HG02610 (cell line): ENCODE measurements around the gene CFAP20.
A peak's percentile ranks its signal among the peaks of the same experiment; 100 is the strongest.

Experiments
- ATAC-seq: cut with Tn5 transposase; IDR thresholded peaks from one replicate; pipeline ENCODE4 v1.9.1; 2021; ENCODE audit warnings: mild to moderate bottlenecking, moderate library complexity; ENCODE audit not compliant: unreplicated experiment

The CFAP20 gene

DNA sequence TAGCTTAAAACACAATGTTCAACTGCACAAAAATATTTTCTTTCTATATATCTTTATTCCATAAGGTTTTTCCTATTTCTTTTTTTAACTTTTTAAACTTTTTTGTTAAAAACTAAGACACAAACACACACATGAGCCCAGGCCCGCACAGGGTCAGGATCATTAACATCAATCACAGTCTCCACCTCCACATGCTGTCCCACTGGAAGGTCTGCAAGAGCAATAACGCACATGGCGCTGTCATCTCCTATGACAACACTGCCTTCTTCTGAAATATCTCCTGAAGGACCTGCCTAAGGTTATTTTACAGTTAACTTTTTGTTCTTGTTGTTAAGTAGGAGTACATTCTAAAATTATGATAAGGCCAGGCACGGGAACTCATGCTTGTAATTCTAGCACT is 4.1 kb downstream of the CFAP20 start:
- no peak for ATAC-seq

DNA sequence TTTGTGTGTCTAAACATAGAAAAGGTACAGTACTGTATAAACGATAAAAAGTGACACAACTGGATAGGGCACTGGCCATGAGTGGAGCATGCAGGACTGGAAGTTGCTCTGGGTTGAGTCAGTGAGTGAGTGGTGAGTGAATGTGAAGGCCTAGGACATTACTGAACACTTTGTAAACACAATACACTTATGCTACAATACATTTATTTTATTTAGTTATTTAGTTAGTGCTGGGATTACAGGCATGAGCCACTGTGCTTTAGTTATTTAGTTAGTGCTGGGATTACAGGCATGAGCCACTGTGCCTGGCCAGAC is 4.6 kb downstream of the CFAP20 start:
- no peak for ATAC-seq

DNA sequence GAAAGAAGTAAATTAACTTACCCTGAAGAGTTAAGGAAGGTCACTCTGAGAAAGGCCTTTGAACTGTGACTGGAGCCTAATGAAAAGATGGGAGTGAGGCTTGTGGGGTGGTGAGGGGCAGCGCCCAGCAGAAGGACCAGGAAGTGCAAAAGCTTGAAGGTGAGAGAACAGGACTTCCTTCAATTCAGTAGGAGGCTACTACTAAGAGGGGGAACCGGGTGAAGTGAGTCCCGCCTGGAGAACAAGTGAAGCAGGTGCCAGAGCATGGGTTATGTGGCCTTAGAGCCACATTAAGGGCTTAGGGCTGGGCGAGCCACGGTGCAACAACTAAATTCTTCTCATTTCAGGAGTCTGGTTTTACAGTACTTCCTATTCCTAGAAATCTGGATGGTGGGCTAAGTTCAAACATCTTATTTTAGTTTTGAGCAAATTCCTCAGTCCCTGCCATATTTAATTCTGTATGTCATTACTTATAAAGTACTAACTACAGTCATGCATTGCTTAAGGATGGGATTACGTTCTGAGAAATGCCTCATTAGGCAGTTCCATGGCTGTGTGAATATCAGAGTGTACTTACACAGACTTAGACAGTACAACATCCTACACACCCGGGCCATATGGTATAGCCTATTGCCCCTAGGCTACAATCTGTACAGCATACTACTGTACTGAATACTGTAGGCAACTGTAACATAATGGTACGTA is 5.1 kb downstream of the CFAP20 start:
- ATAC-seq = no peak

DNA sequence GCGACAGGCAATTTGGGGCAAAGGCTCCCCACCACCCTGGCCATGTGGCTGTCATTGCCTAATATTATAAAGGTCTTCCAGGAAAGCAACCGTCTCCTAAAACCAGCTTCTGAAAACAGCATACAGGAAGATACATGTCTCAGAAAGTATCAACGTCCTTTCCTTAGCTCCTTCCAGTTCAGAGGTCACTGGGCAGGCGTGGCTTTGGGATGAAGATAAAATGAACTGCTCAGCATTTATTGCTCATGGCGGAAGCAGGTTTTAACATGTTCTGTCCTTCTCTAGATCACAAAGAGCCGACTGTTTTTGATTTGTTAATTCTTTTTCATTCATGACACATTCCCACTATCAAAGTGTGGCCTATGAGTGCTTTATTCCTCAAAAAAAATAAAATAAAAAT is 8.0 kb downstream of the CFAP20 start:
- ATAC-seq = no peak

DNA sequence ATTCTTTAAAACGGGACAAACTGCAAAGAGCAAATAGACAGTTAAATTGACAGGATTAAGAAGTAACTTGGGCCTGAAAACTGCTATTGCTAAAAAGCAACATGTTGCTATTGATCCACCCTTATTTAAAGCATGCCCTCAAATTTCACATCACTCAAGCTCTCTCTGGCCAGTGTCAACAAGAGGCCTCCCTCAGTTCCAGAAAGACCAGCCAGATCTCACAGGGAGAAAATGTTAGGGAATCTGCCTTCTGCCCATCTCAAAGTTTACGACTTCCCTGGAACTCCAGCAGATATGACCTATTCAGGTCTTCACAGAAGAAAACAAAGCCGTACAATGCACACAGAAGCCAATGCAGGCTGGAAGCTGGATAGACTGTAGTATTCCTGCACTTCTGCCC is 8.9 kb downstream of the CFAP20 start:
- no peak for ATAC-seq

DNA sequence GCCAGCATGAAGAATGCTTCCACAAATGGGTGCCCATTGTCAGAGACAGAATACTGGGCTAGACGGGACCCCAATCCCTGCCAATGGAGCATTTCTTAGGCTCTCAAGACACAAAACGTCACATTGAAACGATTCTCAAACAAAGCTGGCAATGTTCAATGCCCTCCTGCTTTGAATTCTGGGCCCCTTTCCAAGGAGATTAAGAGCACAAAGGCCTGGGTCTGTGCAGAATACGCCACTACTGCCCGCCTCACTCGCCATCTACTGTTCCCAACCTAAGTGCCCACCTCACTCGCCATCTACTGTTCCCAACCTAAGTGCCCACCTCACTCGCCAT is 9.7 kb downstream of the CFAP20 start:
- no peak for ATAC-seq

DNA sequence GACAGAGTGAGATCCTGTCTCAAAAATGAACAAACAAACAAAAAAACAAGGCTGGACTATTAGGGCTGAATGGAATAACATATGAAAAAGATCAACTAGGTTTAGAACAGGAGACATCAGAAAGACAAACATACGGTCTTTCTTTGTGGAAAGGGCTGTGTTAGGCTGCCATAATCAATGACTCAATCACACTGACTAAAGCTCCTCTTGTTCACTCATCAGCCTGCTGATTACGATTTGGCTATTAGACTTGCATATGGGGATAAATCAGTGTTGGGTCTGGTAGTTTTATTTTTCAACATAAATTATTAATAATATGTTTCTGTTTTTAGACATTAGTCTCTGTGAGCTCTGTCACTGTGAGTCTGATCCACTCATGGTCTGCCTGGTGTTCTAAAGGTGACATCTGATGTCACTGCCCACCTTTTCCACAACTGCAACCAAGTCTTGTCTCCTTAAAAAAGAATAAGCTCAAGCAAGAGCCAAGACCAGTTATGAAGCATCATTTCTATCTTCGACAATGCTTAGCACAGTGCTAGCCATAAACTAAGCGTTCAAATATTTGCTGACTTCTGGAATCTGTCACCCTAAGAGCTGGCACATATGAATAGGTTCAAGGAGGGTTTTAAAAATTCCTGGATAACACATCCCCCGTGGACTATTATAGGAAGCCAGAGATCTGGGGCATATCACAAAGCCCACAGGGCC is 10.2 kb downstream of the CFAP20 start:
- ATAC-seq = no peak

DNA sequence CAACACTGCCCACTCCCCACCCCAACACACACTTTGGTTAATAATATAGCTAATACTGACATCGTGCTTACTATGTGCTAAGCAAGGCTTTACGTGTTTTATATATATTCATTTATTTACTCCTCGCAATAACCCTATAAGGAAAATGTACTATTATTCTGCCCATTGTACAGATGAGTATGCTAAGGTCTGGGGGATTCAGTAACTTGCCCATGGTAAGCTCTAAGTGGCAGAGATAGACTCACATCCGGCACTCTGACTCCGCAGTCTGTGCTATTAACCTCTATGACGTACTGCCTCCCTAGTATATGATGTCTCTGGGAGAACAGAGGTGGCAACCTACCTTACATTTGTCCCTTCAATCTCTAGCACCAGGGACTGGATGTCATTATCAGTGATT is 12.7 kb downstream of the CFAP20 start:
- ATAC-seq = no peak

DNA sequence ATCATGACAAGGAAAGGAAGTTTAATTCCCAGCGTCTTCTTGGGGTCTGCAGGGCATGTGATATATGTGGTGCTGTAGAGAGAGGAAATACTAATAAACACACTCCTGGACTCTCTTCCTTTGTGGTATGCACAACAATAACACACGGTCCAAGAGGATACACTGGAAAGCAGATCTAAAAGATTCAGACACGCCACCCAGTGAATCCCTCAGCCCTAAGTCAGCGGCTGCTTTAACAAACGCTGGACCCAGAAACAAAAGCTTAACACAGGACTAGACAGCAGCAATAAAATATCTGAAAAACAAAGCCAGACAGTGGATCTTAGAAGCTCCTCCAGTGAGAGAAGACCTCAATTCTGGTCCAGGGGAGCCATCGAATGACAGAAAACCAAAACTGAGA is 13.1 kb downstream of the CFAP20 start:
- no peak for ATAC-seq

DNA sequence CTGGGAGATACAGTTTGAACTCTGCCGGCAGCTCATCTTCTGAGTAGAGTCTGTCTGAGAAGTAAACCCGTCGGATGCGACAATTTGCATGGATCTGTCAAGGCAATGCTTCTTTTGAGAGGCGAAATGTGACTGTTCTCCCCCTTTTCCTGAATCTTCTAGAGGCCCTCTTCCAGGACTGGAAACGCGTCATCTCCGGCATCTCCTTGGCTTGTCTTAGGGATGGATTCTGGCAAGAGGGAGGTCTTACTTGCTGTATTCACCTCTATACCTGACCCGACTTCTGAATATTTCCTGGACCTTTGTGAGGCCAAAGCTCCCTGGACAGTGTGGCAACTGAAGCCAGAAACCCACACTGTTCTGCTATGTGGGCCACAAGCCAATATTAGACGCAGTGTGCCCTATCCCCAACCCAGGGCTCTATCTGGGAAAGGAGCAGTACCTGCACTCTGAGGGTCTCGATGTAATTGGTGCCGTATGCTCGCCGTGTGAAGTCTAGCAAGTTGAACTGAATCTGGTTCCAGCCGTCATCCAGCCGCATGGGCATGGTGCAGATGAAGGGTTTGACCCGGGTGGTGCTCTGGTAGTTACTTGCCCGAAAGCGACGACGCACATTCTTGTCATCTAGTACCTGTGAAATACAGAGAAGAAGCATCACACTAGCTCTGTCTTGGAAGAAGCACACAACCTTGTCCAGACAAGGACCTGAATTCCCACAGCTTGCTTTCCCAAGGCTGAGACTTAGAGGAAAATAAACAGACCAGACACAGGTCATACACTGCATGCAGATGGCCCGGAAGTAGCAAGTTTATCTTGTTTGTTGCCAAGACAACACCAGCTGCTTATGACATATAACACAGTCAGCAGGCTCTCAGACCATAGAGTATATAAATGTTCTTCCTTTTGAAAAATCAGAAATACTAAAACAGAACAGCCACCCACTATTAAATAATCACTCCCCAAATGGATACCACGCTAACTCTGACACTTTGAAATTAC is 14.1 kb downstream of the CFAP20 start:
- no peak for ATAC-seq

DNA sequence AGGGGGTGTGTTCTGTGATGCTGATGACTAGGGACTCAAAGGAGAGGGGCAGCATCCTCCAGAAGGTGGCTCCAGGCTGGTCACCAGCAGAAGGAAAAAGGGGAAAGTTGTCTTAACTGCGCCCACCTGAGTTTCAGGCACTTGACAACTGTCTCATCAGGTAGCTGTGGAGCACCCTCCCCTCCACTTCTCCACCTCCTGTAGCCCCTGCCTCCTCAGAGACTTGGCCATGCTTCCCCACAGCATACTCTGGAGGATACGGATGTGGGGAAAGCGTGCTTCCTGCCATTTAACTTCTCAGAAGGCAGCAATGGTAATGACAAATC is 17.9 kb downstream of the CFAP20 start:
- no peak for ATAC-seq

DNA sequence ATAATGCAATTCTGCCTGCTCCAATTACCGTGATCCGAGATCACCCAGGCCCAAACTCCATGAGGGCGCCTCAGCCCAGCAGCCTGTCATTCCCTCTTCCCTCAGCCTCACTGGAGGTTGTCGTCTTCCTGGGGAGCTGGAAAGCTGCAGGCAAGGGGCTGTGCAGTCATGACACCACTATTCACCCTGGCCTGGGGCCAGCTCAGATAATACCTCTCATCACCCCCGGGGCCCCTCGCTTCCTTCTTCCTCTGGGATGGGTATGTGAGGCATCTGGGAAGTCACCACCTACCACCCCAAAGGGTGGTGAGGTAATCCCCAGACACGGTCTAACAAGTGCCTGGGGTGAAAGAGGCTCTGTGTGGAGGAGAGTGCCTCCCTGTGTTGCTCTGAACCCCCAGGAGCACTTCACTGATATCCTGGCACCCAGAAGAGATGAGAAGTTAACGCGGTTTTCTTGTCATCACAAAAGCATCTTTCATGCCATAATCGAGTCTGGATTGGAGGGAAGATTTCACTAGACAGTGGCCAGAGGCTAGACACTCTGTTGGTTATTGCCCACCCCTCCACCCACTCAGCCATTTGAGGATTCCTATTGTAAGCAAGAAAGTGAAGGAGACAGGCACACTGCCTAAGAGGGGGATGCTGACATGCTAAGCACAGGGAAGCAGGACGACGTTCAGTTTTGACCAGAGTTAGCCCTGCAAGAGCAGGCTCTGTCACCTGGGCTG is 18.4 kb downstream of the CFAP20 start:
- ATAC-seq = no peak

DNA sequence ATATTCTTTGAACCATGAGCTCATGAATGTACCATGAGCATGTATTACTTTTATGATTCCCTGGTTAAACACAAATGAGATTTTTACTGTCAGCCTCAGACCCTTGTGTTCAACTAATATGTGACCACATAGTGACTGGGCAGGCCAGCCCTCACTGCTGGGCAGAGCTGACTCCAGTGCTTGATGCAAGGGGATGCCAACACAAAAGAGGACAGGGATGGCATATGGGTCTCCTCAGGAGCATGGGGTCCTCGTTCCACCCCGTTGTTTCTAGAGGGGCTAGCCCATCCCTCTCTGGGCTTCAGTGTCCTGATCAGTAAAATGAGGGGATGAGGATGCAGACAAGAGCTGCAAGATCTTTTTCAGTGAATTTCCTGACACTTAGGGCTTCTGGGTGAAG is 19.3 kb downstream of the CFAP20 start:
- ATAC-seq = no peak

DNA sequence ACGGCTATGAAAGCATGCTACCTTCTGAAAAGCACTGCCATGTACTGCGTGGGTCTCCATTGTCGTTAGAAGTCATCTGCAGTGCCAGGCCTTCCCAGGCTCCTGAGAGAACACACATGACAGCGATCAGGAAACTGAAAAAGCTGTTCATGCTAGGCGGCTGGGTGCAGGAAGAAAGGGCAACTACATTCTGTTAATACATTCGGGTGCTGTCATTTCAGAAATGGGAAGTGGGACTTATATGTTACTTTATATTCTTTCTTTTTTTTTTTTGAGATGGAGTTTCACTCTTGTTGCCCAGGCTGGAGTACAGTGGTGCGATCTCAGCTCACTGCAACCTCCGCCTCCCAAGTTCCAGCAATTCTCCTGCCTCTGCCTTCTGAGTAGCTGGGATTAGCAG is 19.9 kb downstream of the CFAP20 start:
- ATAC-seq = no peak

DNA sequence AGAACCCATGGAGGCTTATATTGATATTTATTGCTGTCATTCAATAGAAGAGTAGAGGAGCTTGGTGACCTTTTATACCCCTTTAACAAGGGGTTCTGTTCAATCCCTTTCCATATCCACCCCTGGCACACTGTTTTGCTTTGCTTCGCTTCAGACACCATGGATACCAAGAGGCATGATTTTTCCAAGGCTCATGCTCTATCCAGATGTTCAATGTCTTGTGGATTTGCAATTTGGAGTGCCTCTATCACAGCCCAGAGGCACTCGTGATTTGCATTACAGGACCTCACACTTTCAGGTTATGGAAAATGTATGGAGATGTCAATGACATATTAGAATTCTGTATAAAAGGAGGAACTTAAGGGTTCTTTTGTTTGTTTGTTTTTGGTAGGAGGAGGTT is 21.5 kb downstream of the CFAP20 start:
- ATAC-seq = no peak

DNA sequence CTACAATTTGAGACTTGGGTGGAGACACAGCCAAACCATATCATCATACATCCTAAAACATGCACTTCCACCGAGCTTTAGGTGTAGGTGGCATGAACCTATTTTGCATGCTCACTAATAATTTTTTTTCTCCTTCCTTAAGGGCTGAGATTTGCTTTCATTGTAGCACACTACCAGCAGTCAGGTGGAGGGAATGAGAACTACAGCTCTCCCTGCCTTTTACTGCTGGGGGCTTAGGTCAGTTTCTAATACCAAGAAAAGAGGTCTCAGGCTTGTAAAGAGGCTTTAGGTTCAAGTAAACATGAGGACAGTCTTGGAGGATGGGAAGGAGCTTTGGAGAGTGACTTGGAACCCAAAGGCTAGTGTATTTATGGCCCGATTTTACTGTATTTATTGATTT is 22.0 kb downstream of the CFAP20 start:
- no peak for ATAC-seq

DNA sequence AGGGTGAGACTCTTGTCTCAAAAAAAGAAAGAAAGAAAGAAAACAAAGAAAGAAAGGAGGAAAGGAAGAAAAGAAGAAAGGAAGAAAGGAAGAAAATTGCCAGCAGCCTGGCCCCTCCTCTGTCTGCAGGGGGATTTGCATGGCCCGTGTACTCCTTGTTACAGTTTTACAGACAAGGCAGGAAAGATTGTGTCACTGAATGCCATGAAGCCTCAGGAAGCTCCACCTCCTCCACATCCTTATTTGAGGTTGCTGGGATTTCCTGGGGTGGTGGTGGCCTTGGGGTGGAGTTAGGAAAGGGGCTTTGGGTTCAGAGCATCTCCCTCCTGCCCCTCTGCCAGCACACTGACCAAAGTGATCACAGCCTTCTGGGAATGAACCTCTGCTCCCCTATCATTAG is 23.6 kb downstream of the CFAP20 start:
- no peak for ATAC-seq

DNA sequence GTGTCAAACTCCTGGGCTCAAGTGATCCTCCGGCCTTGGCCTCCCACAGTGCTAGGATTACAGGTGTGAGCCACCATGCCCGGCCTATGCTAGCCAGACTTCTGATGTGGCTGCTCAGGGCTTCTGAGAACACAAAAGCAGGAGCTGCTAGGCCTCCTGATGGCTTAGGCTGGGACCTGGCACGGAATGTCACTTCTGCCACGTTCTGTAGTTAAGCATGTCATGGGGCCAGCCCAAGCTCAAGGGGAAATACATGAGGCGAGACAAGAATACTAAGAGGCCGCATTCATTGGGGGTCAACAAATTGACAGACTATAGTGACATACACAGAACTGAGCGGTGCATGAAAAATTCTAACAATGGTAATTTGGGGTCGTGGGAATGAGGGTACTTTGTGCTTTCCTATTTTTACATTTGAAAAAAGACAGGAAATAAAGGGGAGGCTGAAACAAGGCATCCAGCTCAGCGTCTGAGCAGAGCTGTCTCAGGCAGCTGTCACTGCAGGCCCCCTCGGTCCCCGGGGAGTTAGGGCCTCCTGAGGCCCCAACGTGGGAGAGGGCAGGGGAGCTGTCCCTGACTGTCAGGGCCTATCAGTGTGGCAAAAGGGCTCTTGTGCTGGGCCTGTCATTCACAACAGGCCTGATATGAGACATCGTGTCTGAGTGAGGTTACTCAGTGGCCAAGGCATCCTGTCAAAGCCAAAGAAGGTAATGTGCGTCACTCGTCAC is 26.4 kb downstream of the CFAP20 start:
- ATAC-seq = peak; percentile 59

DNA sequence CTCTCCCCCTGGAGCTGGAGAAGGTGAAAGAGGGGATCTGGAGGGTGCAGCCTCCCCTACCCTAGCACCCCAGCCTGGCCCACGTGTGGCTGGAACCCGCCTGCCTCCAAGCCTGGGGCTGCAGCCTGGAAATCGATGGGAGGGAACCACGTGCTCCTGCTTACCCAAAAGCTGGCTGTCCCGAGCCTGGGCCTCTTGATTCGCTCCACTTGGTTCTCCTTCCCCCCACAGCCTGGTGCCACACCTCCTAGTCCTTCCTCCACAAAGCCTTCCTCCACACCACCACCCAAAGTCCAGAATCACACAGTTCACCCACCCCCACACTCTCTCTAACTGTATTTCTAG is 29.3 kb downstream of the CFAP20 start:
- ATAC-seq = no peak

DNA sequence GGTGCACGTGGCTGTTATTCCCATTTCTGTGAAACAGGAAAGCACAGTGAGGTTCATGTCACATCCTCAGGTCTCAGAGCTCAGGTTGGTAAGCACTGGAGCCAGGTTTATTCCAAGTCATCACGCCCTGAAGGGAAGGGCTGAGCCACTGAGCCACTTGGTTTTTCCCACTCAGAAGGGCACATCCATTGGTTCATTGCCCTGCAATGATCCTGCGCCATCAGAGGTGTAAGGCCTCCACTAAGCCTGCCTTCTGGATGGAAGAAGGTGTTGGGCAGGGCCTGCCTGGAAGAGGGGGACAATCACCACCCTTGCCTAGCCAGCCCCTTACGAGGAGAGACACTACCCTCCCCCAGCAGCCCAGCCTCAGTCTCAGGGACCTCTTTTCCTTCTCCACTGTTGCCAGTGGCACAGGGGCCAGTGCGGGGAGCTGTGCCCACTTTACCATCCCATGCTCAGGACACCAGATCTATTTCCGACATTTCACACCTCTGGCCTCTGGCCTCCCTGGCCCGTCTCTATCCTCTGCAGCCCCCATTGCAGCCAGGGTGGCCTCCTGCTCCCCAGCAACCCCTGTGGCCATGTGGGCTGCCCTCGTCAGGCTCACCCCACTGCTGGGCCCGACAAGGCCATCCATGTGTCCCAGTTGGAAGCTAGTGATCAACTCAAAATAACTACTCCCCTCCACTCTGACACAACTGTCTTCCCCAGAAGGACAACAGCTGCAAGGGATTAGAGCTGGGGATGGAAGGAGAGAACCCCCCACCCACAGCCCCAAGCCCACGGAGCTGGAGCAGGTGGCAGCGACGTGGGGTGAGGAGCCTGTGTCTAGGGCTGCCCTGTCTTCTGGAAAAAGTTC is 29.9 kb downstream of the CFAP20 start:
- ATAC-seq = no peak
